MV-4-11 (cell line): ENCODE results near the gene ECM1.
A peak's percentile ranks its signal among the peaks of the same experiment; 100 is the strongest.

Experiments used
- DNase-seq: peaks from one replicate; lab custom pipeline; 2025; lab: John Stamatoyannopoulos, UW

ECM1 gene

GRCh38 chr1:150545486-150546032 lies 37.6 kb downstream of the ECM1 start:
- DNase-seq: no peak

- no peak for DNase-seq
These were observed 38.5 kb downstream of the ECM1 start for GRCh38 chr1:150546294-150546937.

- no peak for DNase-seq
These were observed 40.4 kb downstream of the ECM1 start for GRCh38 chr1:150548324-150548631.

- peak; percentile 55 for DNase-seq
These were observed 41.0 kb downstream of the ECM1 start, which contains the start of gene ADAMTSL4 for GRCh38 chr1:150548632-150549495. Gene ADAMTSL4 (plus strand): TSS chr1:150549408. CDS start chr1:150552289, 2,881 bp downstream.

- no peak for DNase-seq
These were observed 41.8 kb downstream of the ECM1 start for GRCh38 chr1:150549496-150550221.

GRCh38 chr1:150550222-150551050 lies 42.5 kb downstream of the ECM1 start:
- DNase-seq: no peak

GRCh38 chr1:150551051-150551783 lies 43.3 kb downstream of the ECM1 start:
- peak; percentile 60 for DNase-seq

- no peak for DNase-seq
These were observed 43.8 kb downstream of the ECM1 start for GRCh38 chr1:150551784-150552127.

GRCh38 chr1:150552128-150552910 lies 44.4 kb downstream of the ECM1 start:
- DNase-seq: peak; percentile 95

GRCh38 chr1:150552911-150553289 lies 45.0 kb downstream of the ECM1 start:
- DNase-seq: no peak

GRCh38 chr1:150553392-150554085 lies 45.6 kb downstream of the ECM1 start:
- no peak for DNase-seq

GRCh38 chr1:150554086-150554452 lies 46.2 kb downstream of the ECM1 start:
- DNase-seq: no peak

- no peak for DNase-seq
These were observed 47.5 kb downstream of the ECM1 start for GRCh38 chr1:150555198-150555970.

GRCh38 chr1:150555971-150556865 lies 48.3 kb downstream of the ECM1 start:
- DNase-seq: no peak

GRCh38 chr1:150557065-150557600 lies 49.2 kb downstream of the ECM1 start:
- DNase-seq: no peak

- DNase-seq: no peak
These were observed 49.9 kb downstream of the ECM1 start for GRCh38 chr1:150557813-150558212.

GRCh38 chr1:150558303-150558704 lies 50.4 kb downstream of the ECM1 start:
- DNase-seq: no peak
